K562 (cell line): ENCODE data around the gene ZNF10. TPM values are rescaled to one million over a fixed set of nuclear protein-coding genes. Genes with fewer than 3 reads are reported as not detected.

ENCODE experiments used
- CSDE1 ChIP-seq, 2 experiments: fragments of 450-650 bp; IDR thresholded peaks; 2 replicates each; pipeline ENCODE4 v1.6.1; 2016; ENCODE audit warnings: mild to moderate bottlenecking in 1 of 2
- GABPB2 ChIP-seq: fragments of 250-450 bp; sonication (Bioruptor Pico); conservative IDR thresholded peaks from 2 replicates; pipeline ENCODE4 v1.5.1; 2021; ENCODE audit warnings: mild to moderate bottlenecking
- NKRF ChIP-seq: fragments of 450-650 bp; IDR thresholded peaks from 2 replicates; pipeline ENCODE4 v1.6.1; 2016; ENCODE audit warnings: borderline replicate concordance
- NR1H2 ChIP-seq: sonication (generic); formaldehyde crosslinking; IDR thresholded peaks from 2 replicates; pipeline ENCODE4 v1.4.0; 2020; ENCODE audit warnings: mild to moderate bottlenecking, missing genetic modification reagents
- NR2F6 ChIP-seq: fragments of 450-650 bp; formaldehyde crosslinking; IDR thresholded peaks from 2 replicates; pipeline ENCODE4 v1.4.0; 2020; ENCODE audit warnings: mild to moderate bottlenecking
- SMAD2 ChIP-seq: fragments of 150-350 bp; IDR thresholded peaks from 2 replicates; pipeline ENCODE4 v1.6.1; 2014; ENCODE audit warnings: low read depth, mild to moderate bottlenecking, low read length
- SNAPC5 ChIP-seq: fragments of 250-450 bp; sonication (Bioruptor Pico); IDR thresholded peaks from 2 replicates; pipeline ENCODE4 v1.8.0; 2021; ENCODE audit warnings: moderate library complexity, mild to moderate bottlenecking, inconsistent platforms
- TAL1 ChIP-seq: fragments of 450-650 bp; IDR thresholded peaks from 2 replicates; pipeline ENCODE4 v1.6.1; 2016; ENCODE audit warnings: mild to moderate bottlenecking
- ZNF133 ChIP-seq: fragments of 250-450 bp; sonication (Bioruptor Pico); IDR thresholded peaks from 2 replicates; pipeline ENCODE4 v1.4.0; 2020; ENCODE audit warnings: mild to moderate bottlenecking
- ZNF140 ChIP-seq: fragments of 250-450 bp; sonication (Bioruptor Pico); IDR thresholded peaks from 2 replicates; pipeline ENCODE4 v1.8.0; 2021; ENCODE audit warnings: moderate library complexity, mild to moderate bottlenecking, inconsistent platforms
- polyA plus RNA-seq, 8 experiments: library from polyadenylated mRNA; depleted of rRNA in 4 of 8; stranded (reverse) in 5 of 8; unstranded in 3 of 8; fragments of >200 nt; fragmentation: Nextera tagmentation in 2 of 8; fragmentation: Illumina TruSeq in 1 of 8; extraction: Ambion mirVana in 2 of 8; extraction: Trizol in 1 of 8; gene quantifications; 2 replicates each; pipeline versions ENCODE4 v1.2.1 to v1.2.3, GENCODE V29; 2011 to 2014; ENCODE audit warnings: inconsistent platforms in 1 of 8, missing spikeins in 1 of 8
- total RNA-seq, 7 experiments: library from RNA; depleted of rRNA in 6 of 7; stranded (reverse); fragments of >200 nt in 6 of 7; fragmentation: Illumina TruSeq in 2 of 7; extraction: Trizol in 2 of 7; gene quantifications; 2 replicates each; pipeline versions ENCODE4 v1.2.1 to v1.2.3, GENCODE V29; 2011 to 2021; ENCODE audit warnings: low replicate concordance in 1 of 7
- TF ChIP-seq, protein P1 (sequence below), 2 experiments: fragments of 450-650 bp; formaldehyde crosslinking in 1 of 2; IDR thresholded peaks; 2 replicates each; pipeline versions ENCODE4 v1.4.0 to v1.6.1; 2014 to 2020; ENCODE audit warnings: mild to moderate bottlenecking in 2 of 2, borderline replicate concordance in 1 of 2, low read depth in 1 of 2
- TF ChIP-seq, protein P2 (sequence below): fragments of 250-450 bp; sonication (Bioruptor Pico); IDR thresholded peaks from 2 replicates; pipeline ENCODE4 v1.5.0; 2020; ENCODE audit warnings: mild to moderate bottlenecking, borderline replicate concordance
- TF ChIP-seq, protein P3 (sequence below), 2 experiments: IDR thresholded peaks; 2 replicates each; pipeline ENCODE4 v1.6.1; 2011; ENCODE audit warnings: borderline replicate concordance in 1 of 2, control low read depth in 1 of 2, low read depth in 1 of 2, low read length in 1 of 2, mild to moderate bottlenecking in 1 of 2, mixed read lengths in 1 of 2, moderate library complexity in 1 of 2; ENCODE audit not compliant: insufficient read depth in 1 of 2, insufficient read length in 1 of 2, poor library complexity in 1 of 2, severe bottlenecking in 1 of 2; ENCODE audit errors: extremely low read depth in 1 of 2

The ZNF10 gene
- total and polyA plus RNA-seq, 9 of the 15 experiments (the other 6 are each of a cell fraction or from before 2014, with no cell fraction given) = 3.5 to 5.8 (median 4.9) TPM

- TF ChIP-seq, protein P1, sequence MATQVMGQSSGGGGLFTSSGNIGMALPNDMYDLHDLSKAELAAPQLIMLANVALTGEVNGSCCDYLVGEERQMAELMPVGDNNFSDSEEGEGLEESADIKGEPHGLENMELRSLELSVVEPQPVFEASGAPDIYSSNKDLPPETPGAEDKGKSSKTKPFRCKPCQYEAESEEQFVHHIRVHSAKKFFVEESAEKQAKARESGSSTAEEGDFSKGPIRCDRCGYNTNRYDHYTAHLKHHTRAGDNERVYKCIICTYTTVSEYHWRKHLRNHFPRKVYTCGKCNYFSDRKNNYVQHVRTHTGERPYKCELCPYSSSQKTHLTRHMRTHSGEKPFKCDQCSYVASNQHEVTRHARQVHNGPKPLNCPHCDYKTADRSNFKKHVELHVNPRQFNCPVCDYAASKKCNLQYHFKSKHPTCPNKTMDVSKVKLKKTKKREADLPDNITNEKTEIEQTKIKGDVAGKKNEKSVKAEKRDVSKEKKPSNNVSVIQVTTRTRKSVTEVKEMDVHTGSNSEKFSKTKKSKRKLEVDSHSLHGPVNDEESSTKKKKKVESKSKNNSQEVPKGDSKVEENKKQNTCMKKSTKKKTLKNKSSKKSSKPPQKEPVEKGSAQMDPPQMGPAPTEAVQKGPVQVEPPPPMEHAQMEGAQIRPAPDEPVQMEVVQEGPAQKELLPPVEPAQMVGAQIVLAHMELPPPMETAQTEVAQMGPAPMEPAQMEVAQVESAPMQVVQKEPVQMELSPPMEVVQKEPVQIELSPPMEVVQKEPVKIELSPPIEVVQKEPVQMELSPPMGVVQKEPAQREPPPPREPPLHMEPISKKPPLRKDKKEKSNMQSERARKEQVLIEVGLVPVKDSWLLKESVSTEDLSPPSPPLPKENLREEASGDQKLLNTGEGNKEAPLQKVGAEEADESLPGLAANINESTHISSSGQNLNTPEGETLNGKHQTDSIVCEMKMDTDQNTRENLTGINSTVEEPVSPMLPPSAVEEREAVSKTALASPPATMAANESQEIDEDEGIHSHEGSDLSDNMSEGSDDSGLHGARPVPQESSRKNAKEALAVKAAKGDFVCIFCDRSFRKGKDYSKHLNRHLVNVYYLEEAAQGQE (IDR thresholded peaks at IDR 0.05; ENCODE audit: borderline replicate concordance) = no peak
- TF ChIP-seq, protein P1 (CRISPR knock-in tag; IDR thresholded peaks at IDR 0.05; ENCODE audit: low read depth) = no peak; the same call in 1 of the 2 replicates
- TF ChIP-seq TAL1 (no peak), NR1H2 (CRISPR knock-in tag) (no peak), SMAD2 (no peak), SNAPC5 (CRISPR knock-in tag) (no peak), NKRF (peak; percentile 54; the same call in 1 of the 2 replicates), GABPB2 (CRISPR knock-in tag) (no peak), NR2F6 (CRISPR knock-in tag) (no peak), ZNF140 (CRISPR knock-in tag) (no peak), CSDE1 (IDR thresholded peaks at IDR 0.05) (no peak; a peak in 1 of 4 replicates), ZNF133 (CRISPR knock-in tag) (no peak; the same call in 1 of the 2 replicates)
- TF ChIP-seq, protein P2, sequence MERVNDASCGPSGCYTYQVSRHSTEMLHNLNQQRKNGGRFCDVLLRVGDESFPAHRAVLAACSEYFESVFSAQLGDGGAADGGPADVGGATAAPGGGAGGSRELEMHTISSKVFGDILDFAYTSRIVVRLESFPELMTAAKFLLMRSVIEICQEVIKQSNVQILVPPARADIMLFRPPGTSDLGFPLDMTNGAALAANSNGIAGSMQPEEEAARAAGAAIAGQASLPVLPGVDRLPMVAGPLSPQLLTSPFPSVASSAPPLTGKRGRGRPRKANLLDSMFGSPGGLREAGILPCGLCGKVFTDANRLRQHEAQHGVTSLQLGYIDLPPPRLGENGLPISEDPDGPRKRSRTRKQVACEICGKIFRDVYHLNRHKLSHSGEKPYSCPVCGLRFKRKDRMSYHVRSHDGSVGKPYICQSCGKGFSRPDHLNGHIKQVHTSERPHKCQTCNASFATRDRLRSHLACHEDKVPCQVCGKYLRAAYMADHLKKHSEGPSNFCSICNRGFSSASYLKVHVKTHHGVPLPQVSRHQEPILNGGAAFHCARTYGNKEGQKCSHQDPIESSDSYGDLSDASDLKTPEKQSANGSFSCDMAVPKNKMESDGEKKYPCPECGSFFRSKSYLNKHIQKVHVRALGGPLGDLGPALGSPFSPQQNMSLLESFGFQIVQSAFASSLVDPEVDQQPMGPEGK (CRISPR knock-in tag) = no peak
- TF ChIP-seq, protein P3, sequence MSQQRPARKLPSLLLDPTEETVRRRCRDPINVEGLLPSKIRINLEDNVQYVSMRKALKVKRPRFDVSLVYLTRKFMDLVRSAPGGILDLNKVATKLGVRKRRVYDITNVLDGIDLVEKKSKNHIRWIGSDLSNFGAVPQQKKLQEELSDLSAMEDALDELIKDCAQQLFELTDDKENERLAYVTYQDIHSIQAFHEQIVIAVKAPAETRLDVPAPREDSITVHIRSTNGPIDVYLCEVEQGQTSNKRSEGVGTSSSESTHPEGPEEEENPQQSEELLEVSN (IDR thresholded peaks at IDR 0.05; ENCODE audit: borderline replicate concordance in 1 of 2, extremely low read depth in 1 of 2, insufficient read depth in 1 of 2, insufficient read length in 1 of 2, low read depth in 1 of 2, low read length in 1 of 2, poor library complexity in 1 of 2, severe bottlenecking in 1 of 2) = peak; percentile 59 to 82
Observed at GRCh38 chr12:133130038-133130807, at the start of gene ZNF10, which contains the start of gene ZNF891 (continued).
